DND-41 (cell line): ENCODE data around the gene TMPO.

Experiments
- ATAC-seq: fragments of 200-7000 bp; cut with Tn5 transposase; 3 replicates; pipeline ENCODE4 v1.9.1; 2021; ENCODE audit warnings: low read depth; ENCODE audit not compliant: insufficient read depth
- DNase-seq: peaks from one replicate; pipeline ENCODE4 v3.0.0-alpha.2; 2020
- H2AFZ ChIP-seq: 2 replicates; pipeline ENCODE4 v1.6.0; 2012; ENCODE audit warnings: low read depth, low read length
- H3K27ac ChIP-seq: 2 replicates; pipeline ENCODE4 v1.5.1; 2012; ENCODE audit warnings: low read length, inconsistent platforms
- H3K27me3 ChIP-seq: fragments of 200-600 bp; sonication (generic); 2 replicates; pipeline ENCODE4 v1.6.0; 2012; ENCODE audit warnings: low read length, mild to moderate bottlenecking, inconsistent platforms; ENCODE audit not compliant: insufficient read depth, poor library complexity
- H3K36me3 ChIP-seq: 2 replicates; pipeline ENCODE4 v1.5.1; 2012; ENCODE audit warnings: low read length, inconsistent platforms; ENCODE audit not compliant: insufficient read depth
- H3K4me1 ChIP-seq: 2 replicates; pipeline ENCODE4 v1.5.1; 2012; ENCODE audit warnings: mild to moderate bottlenecking, low read length; ENCODE audit not compliant: insufficient read depth
- H3K4me2 ChIP-seq: 2 replicates; pipeline ENCODE4 v1.6.0; 2012; ENCODE audit warnings: mild to moderate bottlenecking, moderate library complexity, low read length, inconsistent platforms; ENCODE audit not compliant: insufficient read depth
- H3K4me3 ChIP-seq, 2 experiments: fragments of 200-600 bp in 1 of 2; shearing (Covaris generic) in 1 of 2; 2 replicates each; pipeline ENCODE4 v1.5.1; 2012 to 2016; ENCODE audit warnings: inconsistent platforms in 2 of 2, low read length in 2 of 2, mild to moderate bottlenecking in 2 of 2, low read depth in 1 of 2, moderate library complexity in 1 of 2
- H3K79me2 ChIP-seq: 2 replicates; pipeline ENCODE4 v1.6.0; 2012; ENCODE audit warnings: low read length, inconsistent platforms; ENCODE audit not compliant: insufficient read depth
- H3K9ac ChIP-seq: 2 replicates; pipeline ENCODE4 v1.6.0; 2012; ENCODE audit warnings: low read depth, mild to moderate bottlenecking, inconsistent platforms, low read length, moderate library complexity
- H3K9me3 ChIP-seq: 2 replicates; pipeline ENCODE4 v1.5.1; 2012; ENCODE audit warnings: low read length, moderate library complexity, mild to moderate bottlenecking, inconsistent platforms; ENCODE audit not compliant: insufficient read depth, severe bottlenecking
- H4K20me1 ChIP-seq: 2 replicates; pipeline ENCODE4 v1.6.0; 2012; ENCODE audit warnings: low read length; ENCODE audit not compliant: insufficient read depth
- EZH2 ChIP-seq: IDR thresholded peaks from 3 replicates; pipeline ENCODE4 v1.6.1; 2012; ENCODE audit warnings: borderline replicate concordance, low read depth, mild to moderate bottlenecking, moderate library complexity, low read length, inconsistent platforms; ENCODE audit not compliant: severe bottlenecking
- TF ChIP-seq, protein P1 (sequence below): IDR thresholded peaks from 2 replicates; pipeline ENCODE4 v1.5.1; 2012; ENCODE audit warnings: borderline replicate concordance, low read length, moderate library complexity, mild to moderate bottlenecking; ENCODE audit not compliant: poor library complexity, severe bottlenecking; ENCODE audit errors: extremely low read depth

TMPO gene

DNA sequence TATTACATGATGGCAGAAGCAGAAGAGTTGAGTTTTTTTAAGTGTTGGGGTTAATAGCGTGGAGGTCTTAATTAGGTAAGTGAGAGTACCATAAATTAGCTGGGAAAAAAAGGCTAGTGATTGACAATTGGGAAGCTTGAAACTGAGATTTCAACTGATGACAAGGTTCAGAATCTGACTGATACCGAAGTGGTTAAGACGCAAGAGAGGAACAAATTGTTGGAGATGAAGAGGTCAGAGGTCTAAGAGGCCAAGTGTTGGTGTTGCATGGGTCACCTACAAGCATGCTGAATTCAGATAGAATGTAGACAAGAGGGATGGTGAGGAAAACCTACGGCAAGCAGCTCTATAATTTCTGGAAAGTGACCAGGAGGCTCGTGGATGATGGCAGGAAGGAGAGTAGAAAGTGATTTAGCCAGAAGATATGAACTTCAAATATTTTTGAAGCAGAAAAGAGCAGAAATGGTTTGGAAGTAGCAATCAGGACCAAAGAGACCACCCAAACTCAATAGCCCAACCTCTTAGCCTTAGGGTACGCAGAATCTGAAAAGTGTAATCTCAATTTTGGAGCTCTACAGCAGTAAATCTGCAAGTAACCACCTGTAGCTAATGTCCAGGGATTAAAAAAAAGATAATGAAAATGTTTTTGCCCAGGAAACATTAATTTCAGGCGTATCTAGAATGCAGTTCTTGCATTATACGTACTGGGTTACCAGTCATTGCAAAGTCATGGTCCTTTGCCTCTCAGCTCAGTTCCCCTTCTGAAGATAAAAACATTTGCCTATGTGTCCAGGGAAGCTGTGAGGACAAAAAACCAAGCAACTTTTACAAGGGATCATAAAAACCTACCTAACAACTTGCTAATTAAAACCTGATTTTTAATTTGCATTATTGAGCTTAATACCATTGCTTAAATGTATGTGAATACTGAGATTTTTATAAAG, 1.7 kb upstream of the TMPO start:
- H3K4me2 ChIP-seq = peak overlapping the region; percentile 80
- H3K9ac ChIP-seq = peak overlapping the region; percentile 100
- no peak for ATAC-seq
- peaks cover 15% of the 10 kb centered on the region for H4K20me1 ChIP-seq
- peaks cover 34% of the 10 kb centered on the region for H3K36me3 ChIP-seq
- peak overlapping the region; percentile 96 for H3K27ac ChIP-seq
- H3K4me3 ChIP-seq = peak overlapping the region; percentile 66 to 79
- TF ChIP-seq, protein P1, sequence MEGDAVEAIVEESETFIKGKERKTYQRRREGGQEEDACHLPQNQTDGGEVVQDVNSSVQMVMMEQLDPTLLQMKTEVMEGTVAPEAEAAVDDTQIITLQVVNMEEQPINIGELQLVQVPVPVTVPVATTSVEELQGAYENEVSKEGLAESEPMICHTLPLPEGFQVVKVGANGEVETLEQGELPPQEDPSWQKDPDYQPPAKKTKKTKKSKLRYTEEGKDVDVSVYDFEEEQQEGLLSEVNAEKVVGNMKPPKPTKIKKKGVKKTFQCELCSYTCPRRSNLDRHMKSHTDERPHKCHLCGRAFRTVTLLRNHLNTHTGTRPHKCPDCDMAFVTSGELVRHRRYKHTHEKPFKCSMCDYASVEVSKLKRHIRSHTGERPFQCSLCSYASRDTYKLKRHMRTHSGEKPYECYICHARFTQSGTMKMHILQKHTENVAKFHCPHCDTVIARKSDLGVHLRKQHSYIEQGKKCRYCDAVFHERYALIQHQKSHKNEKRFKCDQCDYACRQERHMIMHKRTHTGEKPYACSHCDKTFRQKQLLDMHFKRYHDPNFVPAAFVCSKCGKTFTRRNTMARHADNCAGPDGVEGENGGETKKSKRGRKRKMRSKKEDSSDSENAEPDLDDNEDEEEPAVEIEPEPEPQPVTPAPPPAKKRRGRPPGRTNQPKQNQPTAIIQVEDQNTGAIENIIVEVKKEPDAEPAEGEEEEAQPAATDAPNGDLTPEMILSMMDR = no peak
- no peak for TF ChIP-seq EZH2
- DNase-seq = no peak
- H3K9me3 ChIP-seq = no peaks in the 10 kb centered on the region
- H3K27me3 ChIP-seq = no peaks in the 10 kb centered on the region
- peaks cover 16% of the 10 kb centered on the region for H3K4me1 ChIP-seq
- peaks cover 59% of the 10 kb centered on the region for H3K79me2 ChIP-seq
- no peak overlapping the region for H2AFZ ChIP-seq

DNA sequence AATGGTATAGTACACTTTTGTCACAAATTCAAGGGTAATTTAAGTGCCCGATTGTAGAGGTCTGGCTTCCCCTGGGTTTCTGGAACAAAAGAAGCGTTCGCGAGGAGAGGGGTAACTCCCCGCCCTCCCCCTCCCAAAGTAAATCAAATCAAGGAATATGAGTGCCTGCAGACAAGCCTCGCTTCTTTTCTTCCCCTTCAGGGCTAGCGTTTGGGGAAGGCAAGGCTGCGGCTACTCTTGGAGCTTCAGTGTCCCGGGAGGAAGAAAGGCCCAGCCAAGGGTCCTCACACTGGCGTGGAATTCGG, 456 bp upstream of the TMPO start:
- H3K9me3 ChIP-seq = no peaks in the 10 kb centered on the region
- TF ChIP-seq, protein P1 = no peak
- TF ChIP-seq EZH2 = no peak
- H2AFZ ChIP-seq = peak overlapping the region; percentile 70
- H3K36me3 ChIP-seq = peaks cover 47% of the 10 kb centered on the region
- H3K4me3 ChIP-seq = peak overlapping the region; percentile 66 to 79
- peaks cover 72% of the 10 kb centered on the region for H3K79me2 ChIP-seq
- H3K27me3 ChIP-seq = no peaks in the 10 kb centered on the region
- peak overlapping the region; percentile 100 for H3K9ac ChIP-seq
- H3K27ac ChIP-seq = peak overlapping the region; percentile 96
- DNase-seq (no peak), ATAC-seq (no peak)
- H3K4me1 ChIP-seq = peaks cover 29% of the 10 kb centered on the region
- H4K20me1 ChIP-seq = peaks cover 26% of the 10 kb centered on the region
- H3K4me2 ChIP-seq = peak overlapping the region; percentile 80

DNA sequence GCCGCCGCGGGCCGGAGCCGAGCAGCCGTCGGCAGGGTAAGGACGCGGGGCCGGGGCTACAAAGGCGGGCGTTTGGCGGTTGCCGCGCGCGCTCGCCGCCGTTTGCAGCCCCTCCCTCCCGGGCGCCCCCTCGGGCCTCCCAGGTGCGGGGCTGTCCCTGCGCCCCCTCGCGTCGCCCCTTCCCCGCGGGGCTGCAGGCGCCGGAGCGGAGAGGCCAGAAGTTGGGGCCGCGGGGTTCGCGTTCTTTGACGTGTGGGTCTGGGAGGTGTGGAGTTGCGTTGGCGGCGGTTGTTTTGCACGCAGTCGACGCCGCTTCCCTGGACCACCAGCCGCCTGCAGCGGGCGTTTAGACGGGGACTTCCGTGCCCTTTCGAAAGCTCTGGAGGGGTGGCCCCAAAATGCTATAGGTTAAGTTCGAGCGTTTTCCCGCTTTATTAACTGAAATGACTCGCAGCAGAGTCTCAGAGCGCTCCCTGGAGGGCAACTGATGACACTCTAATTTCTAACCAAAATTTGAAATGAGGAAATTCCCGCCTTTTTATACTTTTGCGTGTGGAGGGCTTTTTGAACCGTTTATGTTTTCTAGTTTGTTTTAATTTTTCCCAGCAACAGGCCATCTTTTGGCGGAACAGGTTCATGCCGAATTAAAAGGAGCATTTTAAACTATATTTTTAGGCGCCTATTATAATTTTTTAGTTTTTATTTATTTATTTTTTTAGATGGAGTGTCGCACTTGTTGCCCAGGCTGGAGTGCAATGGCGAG, 902 bp downstream of the TMPO start:
- peak overlapping the region; percentile 100 for H3K9ac ChIP-seq
- H3K79me2 ChIP-seq = peaks cover 85% of the 10 kb centered on the region
- H3K4me2 ChIP-seq = peak overlapping the region; percentile 58
- peaks cover 60% of the 10 kb centered on the region for H3K36me3 ChIP-seq
- peak overlapping the region; percentile 66 to 79 for H3K4me3 ChIP-seq
- peaks cover 43% of the 10 kb centered on the region for H3K4me1 ChIP-seq
- H2AFZ ChIP-seq = peak overlapping the region; percentile 69
- DNase-seq (peak; percentile 92), ATAC-seq (peak; percentile 66)
- H3K27ac ChIP-seq = peak overlapping the region; percentile 96
- no peaks in the 10 kb centered on the region for H3K9me3 ChIP-seq
- peaks cover 39% of the 10 kb centered on the region for H4K20me1 ChIP-seq
- no peak for TF ChIP-seq EZH2
- TF ChIP-seq, protein P1 = peak; percentile 80
- H3K27me3 ChIP-seq = no peaks in the 10 kb centered on the region
